ENCODE measurements around the gene EYS.

Gene EYS

DNA sequence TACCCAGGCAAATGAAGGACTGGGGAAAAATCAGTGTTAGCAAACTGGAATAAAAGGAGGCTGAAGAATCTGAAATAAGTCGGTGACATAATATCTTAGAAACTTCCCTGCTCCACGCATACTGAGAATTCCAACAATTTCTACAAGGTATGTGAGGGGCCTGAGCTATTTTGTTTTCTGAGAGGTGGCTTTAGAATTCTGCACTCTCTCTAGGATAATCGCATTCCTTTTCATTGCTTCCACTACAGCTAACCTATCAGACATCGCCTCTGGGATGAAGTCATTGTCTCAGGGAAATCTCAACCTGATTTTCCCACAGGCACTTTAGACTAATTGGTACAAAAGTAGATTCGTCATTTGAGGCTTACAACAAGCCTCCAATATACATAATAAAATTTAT lies 1330.6 kb downstream of the EYS start:
- H3K9ac ChIP-seq (ENCODE audit: low read depth, low read length, poor library complexity, severe bottlenecking) = no peak overlapping the region
- H3K36me3 ChIP-seq (ENCODE audit: insufficient read depth, low read length) = no peaks in the 10 kb centered on the region
- H3K27me3 ChIP-seq (ENCODE audit: insufficient read depth, low read length, poor library complexity, severe bottlenecking) = no peaks in the 10 kb centered on the region
- no peak overlapping the region for H2AFZ ChIP-seq (ENCODE audit: low read length)
- no peaks in the 10 kb centered on the region for H3F3A ChIP-seq (ENCODE audit: low read depth)
- no peak overlapping the region for H3K4me2 ChIP-seq (ENCODE audit: low read depth, low read length, poor library complexity, severe bottlenecking)
- no peaks in the 10 kb centered on the region for H3K9me3 ChIP-seq (ENCODE audit: insufficient read depth, low read depth, low read length)
- H3K9me2 ChIP-seq (replicated peaks; ENCODE audit: low read depth, low read length) = no peaks in the 10 kb centered on the region
- no peaks in the 10 kb centered on the region for H3K4me1 ChIP-seq (ENCODE audit: insufficient read depth, low read length, poor library complexity, severe bottlenecking)
- H4K20me1 ChIP-seq (ENCODE audit: insufficient read depth, low read length, poor library complexity, severe bottlenecking) = no peaks in the 10 kb centered on the region
- H3K4me3 ChIP-seq (ENCODE audit: low read length, poor library complexity, severe bottlenecking) = no peak overlapping the region
- no peaks in the 10 kb centered on the region for H3K79me2 ChIP-seq (ENCODE audit: insufficient read depth, low read length)
- TF ChIP-seq EZH2phosphoT487 (IDR thresholded peaks at IDR 0.05; ENCODE audit: borderline replicate concordance) = no peak
- TF ChIP-seq, protein P1, sequence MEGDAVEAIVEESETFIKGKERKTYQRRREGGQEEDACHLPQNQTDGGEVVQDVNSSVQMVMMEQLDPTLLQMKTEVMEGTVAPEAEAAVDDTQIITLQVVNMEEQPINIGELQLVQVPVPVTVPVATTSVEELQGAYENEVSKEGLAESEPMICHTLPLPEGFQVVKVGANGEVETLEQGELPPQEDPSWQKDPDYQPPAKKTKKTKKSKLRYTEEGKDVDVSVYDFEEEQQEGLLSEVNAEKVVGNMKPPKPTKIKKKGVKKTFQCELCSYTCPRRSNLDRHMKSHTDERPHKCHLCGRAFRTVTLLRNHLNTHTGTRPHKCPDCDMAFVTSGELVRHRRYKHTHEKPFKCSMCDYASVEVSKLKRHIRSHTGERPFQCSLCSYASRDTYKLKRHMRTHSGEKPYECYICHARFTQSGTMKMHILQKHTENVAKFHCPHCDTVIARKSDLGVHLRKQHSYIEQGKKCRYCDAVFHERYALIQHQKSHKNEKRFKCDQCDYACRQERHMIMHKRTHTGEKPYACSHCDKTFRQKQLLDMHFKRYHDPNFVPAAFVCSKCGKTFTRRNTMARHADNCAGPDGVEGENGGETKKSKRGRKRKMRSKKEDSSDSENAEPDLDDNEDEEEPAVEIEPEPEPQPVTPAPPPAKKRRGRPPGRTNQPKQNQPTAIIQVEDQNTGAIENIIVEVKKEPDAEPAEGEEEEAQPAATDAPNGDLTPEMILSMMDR (conservative IDR thresholded peaks at IDR 0.05; ENCODE audit: low read length) = no peak

DNA sequence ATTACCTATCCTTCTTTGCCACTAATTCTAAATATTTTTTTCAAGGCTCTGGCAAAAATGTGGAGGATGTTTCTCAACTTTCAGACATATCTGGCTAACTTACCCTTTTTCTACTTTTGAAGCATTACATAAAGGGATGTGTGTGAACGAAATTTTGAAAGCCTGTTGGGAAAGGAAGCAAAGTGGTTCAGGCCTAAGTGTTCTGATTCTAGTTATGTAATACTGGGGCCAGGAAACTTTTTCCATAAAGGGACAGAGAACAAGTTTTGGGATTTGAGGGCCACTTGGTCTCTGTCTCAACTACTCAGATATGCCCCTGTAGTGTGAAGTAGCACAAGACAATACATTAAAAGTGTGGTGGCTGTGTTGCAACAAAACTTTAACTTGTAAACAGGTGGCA lies 1349.6 kb downstream of the EYS start:
- no peak overlapping the region for H3K4me3 ChIP-seq (ENCODE audit: low read length, poor library complexity, severe bottlenecking)
- no peaks in the 10 kb centered on the region for H3K27me3 ChIP-seq (ENCODE audit: insufficient read depth, low read length, poor library complexity, severe bottlenecking)
- no peak overlapping the region for H3K4me2 ChIP-seq (ENCODE audit: low read depth, low read length, poor library complexity, severe bottlenecking)
- H4K20me1 ChIP-seq (ENCODE audit: insufficient read depth, low read length, poor library complexity, severe bottlenecking) = no peaks in the 10 kb centered on the region
- H3K4me1 ChIP-seq (ENCODE audit: insufficient read depth, low read length, poor library complexity, severe bottlenecking) = no peaks in the 10 kb centered on the region
- no peaks in the 10 kb centered on the region for H3K79me2 ChIP-seq (ENCODE audit: insufficient read depth, low read length)
- no peaks in the 10 kb centered on the region for H3K36me3 ChIP-seq (ENCODE audit: insufficient read depth, low read length)
- no peak overlapping the region for H2AFZ ChIP-seq (ENCODE audit: low read length)
- TF ChIP-seq EZH2phosphoT487 (IDR thresholded peaks at IDR 0.05; ENCODE audit: borderline replicate concordance) = no peak
- TF ChIP-seq, protein P1 (conservative IDR thresholded peaks at IDR 0.05; ENCODE audit: low read length) = no peak
- H3K9ac ChIP-seq (ENCODE audit: low read depth, low read length, poor library complexity, severe bottlenecking) = no peak overlapping the region
- H3K9me2 ChIP-seq (replicated peaks; ENCODE audit: low read depth, low read length) = no peaks in the 10 kb centered on the region
- no peaks in the 10 kb centered on the region for H3K9me3 ChIP-seq (ENCODE audit: insufficient read depth, low read depth, low read length)
- no peaks in the 10 kb centered on the region for H3F3A ChIP-seq (ENCODE audit: low read depth)

DNA sequence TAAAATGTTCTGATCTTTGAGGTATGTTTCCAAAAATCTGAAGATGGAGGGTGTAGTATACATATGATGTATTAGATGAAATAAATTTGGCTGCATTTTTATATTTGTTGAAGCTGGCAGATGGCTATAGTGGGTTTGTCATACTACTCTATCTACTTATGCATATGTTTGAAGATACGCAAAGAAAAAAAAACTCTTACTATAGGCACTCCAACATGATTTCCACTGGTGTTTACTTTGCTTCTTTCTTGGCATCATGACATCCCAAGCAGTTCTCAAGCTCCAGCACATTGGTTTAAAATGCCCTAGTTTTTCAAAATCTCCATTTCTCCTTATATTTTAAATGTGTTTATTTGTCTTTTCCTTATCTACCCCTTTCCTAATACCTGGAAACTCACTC lies 1359.6 kb downstream of the EYS start:
- Histone ChIP-seq H3K9ac (ENCODE audit: low read depth, low read length, poor library complexity, severe bottlenecking) (no peak overlapping the region), H3K4me2 (ENCODE audit: low read depth, low read length, poor library complexity, severe bottlenecking) (no peak overlapping the region), H3K4me3 (ENCODE audit: low read length, poor library complexity, severe bottlenecking) (no peak overlapping the region), H3K9me3 (ENCODE audit: insufficient read depth, low read depth, low read length) (no peaks in the 10 kb centered on the region), H3F3A (ENCODE audit: low read depth) (no peaks in the 10 kb centered on the region), H3K4me1 (ENCODE audit: insufficient read depth, low read length, poor library complexity, severe bottlenecking) (no peaks in the 10 kb centered on the region), H3K27me3 (ENCODE audit: insufficient read depth, low read length, poor library complexity, severe bottlenecking) (no peaks in the 10 kb centered on the region), H3K9me2 (replicated peaks; ENCODE audit: low read depth, low read length) (no peaks in the 10 kb centered on the region), H3K36me3 (ENCODE audit: insufficient read depth, low read length) (no peaks in the 10 kb centered on the region), H2AFZ (ENCODE audit: low read length) (no peak overlapping the region), H3K79me2 (ENCODE audit: insufficient read depth, low read length) (no peaks in the 10 kb centered on the region), H4K20me1 (ENCODE audit: insufficient read depth, low read length, poor library complexity, severe bottlenecking) (no peaks in the 10 kb centered on the region)
- TF ChIP-seq, protein P1 (conservative IDR thresholded peaks at IDR 0.05; ENCODE audit: low read length) = no peak
- no peak for TF ChIP-seq EZH2phosphoT487 (IDR thresholded peaks at IDR 0.05; ENCODE audit: borderline replicate concordance)

Data from Loucy (cell line).